IMR-90 (cell line): Measurements from ENCODE around the gene ECHS1. TPM values are rescaled to one million over a fixed set of nuclear protein-coding genes. Genes with fewer than 3 reads are reported as not detected.

Experiments
- ATAC-seq: fragments of 200-7000 bp; cut with Tn5 transposase; 2 replicates; pipeline ENCODE4 v1.9.1; 2020; ENCODE audit warnings: low read depth, mild to moderate bottlenecking, moderate library complexity
- BruUV-seq: library from RNA; stranded (reverse); fragments of 400-500 nt; replicated peaks from 2 replicates; lab custom pipeline; 2021; lab: Mats Ljungman, UMichigan
- CTCF ChIA-PET: fragments of 300-600 bp; formaldehyde crosslinking; extraction: SDS; loops from one replicate; lab custom pipeline; 2021; ENCODE audit warnings: antibody characterized with exemption; lab: Yijun Ruan, JAX
- POLR2A ChIA-PET: fragments of 300-600 bp; sonication (Branson Sonifier 250); formaldehyde crosslinking; loops from one replicate; lab custom pipeline; 2022; ENCODE audit warnings: antibody characterized with exemption; ENCODE audit not compliant: unreplicated experiment; lab: Charles Lee
- DNase-seq: peaks from one replicate; pipeline ENCODE4 v3.0.0; 2013
- H2AFZ ChIP-seq: replicated peaks from 2 replicates; pipeline ENCODE3; 2013; ENCODE audit warnings: low read length, mild to moderate bottlenecking; ENCODE audit not compliant: poor library complexity
- H2AK5ac ChIP-seq: 2 replicates; pipeline ENCODE4 v1.6.1; 2013; ENCODE audit warnings: low read depth, low read length, inconsistent platforms
- H2AK9ac ChIP-seq: replicated peaks from 2 replicates; pipeline ENCODE3; 2013; ENCODE audit warnings: mild to moderate bottlenecking, low read depth, low read length, moderate library complexity; ENCODE audit not compliant: poor library complexity
- H2BK120ac ChIP-seq: 2 replicates; pipeline ENCODE4 v1.6.1; 2013; ENCODE audit warnings: low read depth, low read length, inconsistent platforms
- H2BK15ac ChIP-seq: 3 replicates; pipeline ENCODE4 v1.6.1; 2013; ENCODE audit warnings: low read depth, low read length, inconsistent platforms
- H2BK20ac ChIP-seq: 2 replicates; pipeline ENCODE4 v1.6.1; 2013; ENCODE audit warnings: low read depth, mild to moderate bottlenecking, inconsistent platforms, low read length, moderate library complexity
- H2BK5ac ChIP-seq: 2 replicates; pipeline ENCODE4 v1.6.1; 2013; ENCODE audit warnings: mild to moderate bottlenecking, low read depth, low read length, inconsistent platforms; ENCODE audit not compliant: poor library complexity, severe bottlenecking
- H3K14ac ChIP-seq: replicated peaks from 2 replicates; pipeline ENCODE4 v1.6.1; 2013; ENCODE audit warnings: low read depth, low read length, inconsistent platforms
- H3K18ac ChIP-seq: 2 replicates; pipeline ENCODE4 v1.6.1; 2013; ENCODE audit warnings: low read depth, low read length, control low read depth
- H3K23ac ChIP-seq: 2 replicates; pipeline ENCODE4 v1.6.1; 2013; ENCODE audit warnings: low read depth, low read length, inconsistent platforms
- H3K27ac ChIP-seq: 2 replicates; pipeline ENCODE4 v1.5.1; 2013; ENCODE audit warnings: mild to moderate bottlenecking, control low read depth, low read length; ENCODE audit not compliant: insufficient read depth
- H3K27me3 ChIP-seq: 2 replicates; pipeline ENCODE4 v1.6.1; 2013; ENCODE audit warnings: low read length; ENCODE audit not compliant: control insufficient read depth, insufficient read depth
- H3K36me3 ChIP-seq: 2 replicates; pipeline ENCODE4 v1.6.1; 2013; ENCODE audit warnings: low read length, mixed read lengths; ENCODE audit not compliant: control insufficient read depth, insufficient read depth
- H3K4ac ChIP-seq: 2 replicates; pipeline ENCODE4 v1.6.1; 2013; ENCODE audit warnings: low read depth, low read length, inconsistent platforms
- H3K4me1 ChIP-seq: 2 replicates; pipeline ENCODE4 v1.6.1; 2013; ENCODE audit warnings: low read length, mixed read lengths; ENCODE audit not compliant: control insufficient read depth, insufficient read depth
- H3K4me2 ChIP-seq: 2 replicates; pipeline ENCODE4 v1.6.1; 2013; ENCODE audit warnings: low read depth, mild to moderate bottlenecking, control low read depth, low read length, moderate library complexity
- H3K4me3 ChIP-seq: 2 replicates; pipeline ENCODE4 v1.5.1; 2013; ENCODE audit warnings: low read depth, mild to moderate bottlenecking, control low read depth, low read length, moderate library complexity; ENCODE audit not compliant: insufficient read depth
- H3K56ac ChIP-seq: 2 replicates; pipeline ENCODE4 v1.6.1; 2013; ENCODE audit warnings: low read length, inconsistent platforms; ENCODE audit not compliant: insufficient read depth; ENCODE audit errors: extremely low read depth
- H3K79me1 ChIP-seq, 2 experiments: 2 replicates each; pipeline ENCODE4 v1.6.1; 2013; ENCODE audit warnings: low read length in 2 of 2, inconsistent platforms in 1 of 2, low read depth in 1 of 2
- H3K9ac ChIP-seq: 2 replicates; pipeline ENCODE4 v1.6.1; 2013; ENCODE audit warnings: low read depth, low read length, control low read depth
- H3K9me1 ChIP-seq: 2 replicates; pipeline ENCODE4 v1.6.1; 2013; ENCODE audit warnings: low read length, inconsistent platforms; ENCODE audit not compliant: insufficient read depth
- H3K9me3 ChIP-seq: 2 replicates; pipeline ENCODE4 v1.6.1; 2013; ENCODE audit warnings: low read length; ENCODE audit not compliant: control insufficient read depth, insufficient read depth
- H4K20me1 ChIP-seq: 2 replicates; pipeline ENCODE4 v1.6.1; 2013; ENCODE audit warnings: low read length, inconsistent platforms; ENCODE audit not compliant: insufficient read depth
- H4K5ac ChIP-seq: 2 replicates; pipeline ENCODE4 v1.6.1; 2013; ENCODE audit warnings: mild to moderate bottlenecking, low read depth, low read length, control low read depth
- H4K8ac ChIP-seq, 2 experiments: 2 replicates each; pipeline ENCODE4 v1.6.1; 2013; ENCODE audit warnings: low read depth in 2 of 2, low read length in 2 of 2, control low read depth in 1 of 2, inconsistent platforms in 1 of 2
- H4K91ac ChIP-seq: 2 replicates; pipeline ENCODE4 v1.6.1; 2013; ENCODE audit warnings: low read depth, low read length, inconsistent platforms; ENCODE audit not compliant: insufficient read depth
- BHLHE40 ChIP-seq: fragments of 150-350 bp; IDR thresholded peaks from 2 replicates; pipeline ENCODE4 v1.6.1; 2016; ENCODE audit warnings: mild to moderate bottlenecking, low read depth, low read length
- CEBPB ChIP-seq: IDR thresholded peaks from 2 replicates; pipeline ENCODE4 v1.6.1; 2012; ENCODE audit warnings: low read depth, low read length, improper control_type of control experiment
- CHD1 ChIP-seq: IDR thresholded peaks from 2 replicates; pipeline ENCODE4 v1.6.1; 2012; ENCODE audit warnings: low read depth, low read length, improper control_type of control experiment
- CTCF ChIP-seq: conservative IDR thresholded peaks from 2 replicates; pipeline ENCODE4 v1.5.1; 2012; ENCODE audit warnings: mild to moderate bottlenecking, low read depth, low read length, improper control_type of control experiment
- FOS ChIP-seq: fragments of 150-350 bp; IDR thresholded peaks from 2 replicates; pipeline ENCODE4 v1.6.1; 2016; ENCODE audit warnings: low read depth, low read length
- MAZ ChIP-seq: IDR thresholded peaks from 2 replicates; pipeline ENCODE4 v1.6.1; 2012; ENCODE audit warnings: low read depth, mild to moderate bottlenecking, low read length, improper control_type of control experiment, moderate library complexity, borderline replicate concordance
- MXI1 ChIP-seq: IDR thresholded peaks from 2 replicates; pipeline ENCODE4 v1.6.1; 2012; ENCODE audit warnings: low read depth, mild to moderate bottlenecking, low read length, moderate library complexity, borderline replicate concordance
- RAD21 ChIP-seq: IDR thresholded peaks from 2 replicates; pipeline ENCODE4 v1.6.1; 2012; ENCODE audit warnings: low read length, improper control_type of control experiment
- RFX5 ChIP-seq: IDR thresholded peaks from 2 replicates; pipeline ENCODE4 v1.8.0; 2012; ENCODE audit warnings: low read depth, mild to moderate bottlenecking, low read length, moderate library complexity
- SMC3 ChIP-seq: fragments of 150-350 bp; IDR thresholded peaks from 2 replicates; pipeline ENCODE4 v1.6.1; 2016; ENCODE audit warnings: low read depth, mild to moderate bottlenecking, antibody characterized with exemption, low read length, moderate library complexity
- USF2 ChIP-seq: fragments of 150-350 bp; IDR thresholded peaks from 2 replicates; pipeline ENCODE4 v1.6.1; 2017; ENCODE audit warnings: mild to moderate bottlenecking, antibody characterized with exemption, low read length, low read depth
- WGBS, 2 experiments: methylation state at CpG; one replicate each; pipeline versions ENCODE4 v1.1.5 to v1.1.7; 2013; ENCODE audit warnings: missing lambda C conversion rate in 2 of 2; ENCODE audit not compliant: insufficient read length in 1 of 2; ENCODE audit errors: extremely low coverage in 2 of 2; 5-methylcytosine and 5-hydroxymethylcytosine counted together
- dilution Hi-C: fragments of 300-500 bp; cut with HindIII; formaldehyde crosslinking; loops from one replicate; pipeline ENCODE4 v1.14.3; 2018; ENCODE audit warnings: low sequenced_read_pairs; ENCODE audit not compliant: unreplicated experiment
- in situ Hi-C: fragments of 300-500 bp; cut with MboI; formaldehyde crosslinking; loops from 3 replicates; pipeline ENCODE4 v1.14.3; 2019; ENCODE audit warnings: low sequenced_read_pairs, inconsistent platforms, mixed read lengths
- intact Hi-C: fragments of 100-400 bp; cut with micrococcal nuclease; formaldehyde crosslinking; loops from 2 replicates; pipeline ENCODE4 v1.10.0; 2022
- polyA plus RNA-seq, 3 experiments: library from polyadenylated mRNA; depleted of rRNA; stranded (reverse); fragments of >200 nt; gene quantifications; 2 replicates each; pipeline ENCODE4 v1.2.3, GENCODE V29; 2012; ENCODE audit warnings: low replicate concordance in 1 of 3
- total RNA-seq: library from RNA; depleted of rRNA; stranded (reverse); fragments of >200 nt; gene quantifications from 2 replicates; pipeline ENCODE4 v1.2.3, GENCODE V29; 2012

The ECHS1 gene
- total and polyA plus RNA-seq, 2 of the 4 experiments (the other 2 are of a cell fraction): 60.8 to 84.2 TPM

- H3K9me1 ChIP-seq: peaks cover 3% of the 10 kb centered on the region; the same call in 1 of the 2 replicates
- H3K23ac ChIP-seq: no peak overlapping the region
- no peak overlapping the region for H3K18ac ChIP-seq
- ChIA-PET CTCF (interaction anchor here (0.7 kb wide), 1 partner anchor 14 kb away, joined by 3 read pairs; no protein-coding TSS in a partner anchor), POLR2A (no interaction called here)
- H2AFZ ChIP-seq: no peak overlapping the region
- BruUV-seq: no TSS peak
- no peak overlapping the region for H4K91ac ChIP-seq
- H3K27me3 ChIP-seq: no peaks in the 10 kb centered on the region; the same call in 1 of the 2 replicates
- H3K4ac ChIP-seq: no peak overlapping the region
- TF ChIP-seq CEBPB: no peak
- TF ChIP-seq SMC3: no peak
- TF ChIP-seq RFX5: no peak
- TF ChIP-seq USF2: no peak
- TF ChIP-seq CHD1: no peak
- no peak for TF ChIP-seq RAD21
- TF ChIP-seq BHLHE40: no peak
- no peak for TF ChIP-seq MAZ
- no peak for TF ChIP-seq FOS
- TF ChIP-seq CTCF: no peak
- no peak for TF ChIP-seq MXI1
- H3K14ac ChIP-seq: no peak overlapping the region
- H4K5ac ChIP-seq: no peak overlapping the region
- H3K56ac ChIP-seq: no peak overlapping the region
- H2BK15ac ChIP-seq: no peak overlapping the region
- intact Hi-C loops: no loop called here
- no peak overlapping the region for H2BK5ac ChIP-seq
- no peak overlapping the region for H4K8ac ChIP-seq
- no peaks in the 10 kb centered on the region for H3K4me1 ChIP-seq
- H2AK5ac ChIP-seq: no peak overlapping the region
- no peak overlapping the region for H2BK20ac ChIP-seq
- no peak for DNase-seq
- H3K27ac ChIP-seq: no peak overlapping the region
- WGBS, 2 experiments: 89% methylated on average over 8 of the region's 12 CpGs; no CpG with 5 or more reads in 1 of the 2 experiments
- no peak for ATAC-seq
- H2BK120ac ChIP-seq: no peak overlapping the region
- no peak overlapping the region for H3K9ac ChIP-seq
- no peak overlapping the region for H3K4me2 ChIP-seq
- no peak overlapping the region for H3K4me3 ChIP-seq
- no peaks in the 10 kb centered on the region for H3K79me1 ChIP-seq
- in situ Hi-C loops: no loop called here
- H3K9me3 ChIP-seq: no peaks in the 10 kb centered on the region
- peaks cover 14% of the 10 kb centered on the region; the same call in 1 of the 2 replicates for H3K36me3 ChIP-seq
- H2AK9ac ChIP-seq: no peak overlapping the region
- no peaks in the 10 kb centered on the region for H4K20me1 ChIP-seq
- dilution Hi-C loops: no loop called here
Measured at GRCh38 chr10:133314911-133315310, 58.2 kb downstream of the ECHS1 start.
